Activated T-helper 2 cell treated with anti-CD3 and anti-CD28 coated beads, Interferon-gamma antibody, Interleukin-2, Interleukin-4, amounts not matched to agents 10 μg/mL and 5 μg/mL and 100 μg/mL, durations not matched to agents 14 hours and 24 hours and 36 hours (primary cell): ENCODE results near the gene OR2Y1. TPM values are rescaled to one million over a fixed set of nuclear protein-coding genes. Genes with fewer than 3 reads are reported as not detected.
A peak's percentile ranks its signal among the peaks of the same experiment; 100 is the strongest.
"Not testable (repeated sequence)": the region's sequence is repeated elsewhere in the genome, so short reads cannot be mapped to it uniquely, and the experiment has no call there.

ENCODE experiments used
- DNase-seq: peaks from one replicate; pipeline ENCODE4 v3.0.0; 2021; ENCODE audit warnings: low spot score
- H3K27ac Mint-ChIP-seq: one replicate; pipeline ENCODE4 v1.8.0; 2021; ENCODE audit warnings: mixed read lengths
- H3K27me3 Mint-ChIP-seq: one replicate; pipeline ENCODE4 v1.8.0; 2021; ENCODE audit warnings: low read depth, mixed read lengths
- H3K36me3 Mint-ChIP-seq: one replicate; pipeline ENCODE4 v1.8.0; 2021; ENCODE audit warnings: low read depth, mixed read lengths
- H3K4me1 Mint-ChIP-seq: one replicate; pipeline ENCODE4 v1.8.0; 2021; ENCODE audit warnings: low read depth, mixed read lengths
- H3K4me3 Mint-ChIP-seq: one replicate; pipeline ENCODE4 v1.8.0; 2021; ENCODE audit warnings: low read depth, mild to moderate bottlenecking, moderate library complexity, mixed read lengths
- H3K9me3 Mint-ChIP-seq: one replicate; pipeline ENCODE4 v1.8.0; 2021; ENCODE audit warnings: mixed read lengths
- intact Hi-C: fragments of 100-400 bp; cut with micrococcal nuclease; formaldehyde crosslinking; loops from one replicate; pipeline ENCODE4 v1.15.1; 2023
- total RNA-seq: library from RNA; stranded (reverse); gene quantifications from 2 replicates; pipeline ENCODE4 v1.2.3, GENCODE V29; 2022

Gene OR2Y1
- total RNA-seq, 1 donor from 2014 or later = not detected

DNA sequence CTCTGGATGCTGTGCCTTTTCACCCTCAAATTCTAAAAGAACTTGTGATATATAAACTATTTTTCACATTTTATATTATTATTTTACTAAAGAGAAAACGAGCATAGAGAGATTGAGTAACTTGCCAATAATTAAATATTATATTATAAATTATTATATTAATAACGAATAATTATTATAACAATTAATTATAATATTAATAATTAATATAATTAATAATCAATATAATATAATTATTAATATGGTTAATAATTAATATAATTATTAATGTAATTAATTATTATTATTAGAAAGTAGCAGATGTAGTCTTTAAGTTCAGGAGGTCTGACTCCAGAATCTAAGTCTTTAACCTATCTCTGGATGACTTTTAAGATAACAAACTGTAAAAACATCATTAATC is 20.1 kb downstream of the OR2Y1 start:
- no peaks in the 10 kb centered on the region for H3K9me3 Mint-ChIP-seq
- H3K27ac Mint-ChIP-seq = no peak overlapping the region
- no peak overlapping the region for H3K4me3 Mint-ChIP-seq
- H3K27me3 Mint-ChIP-seq = peaks cover 16% of the 10 kb centered on the region
- DNase-seq = no peak
- intact Hi-C loops = loop anchor here (2.0 to 5.0 kb wide), 2 partner anchors 31 to 47 kb away; no protein-coding TSS in a partner anchor
- H3K36me3 Mint-ChIP-seq = no peaks in the 10 kb centered on the region
- H3K4me1 Mint-ChIP-seq = peaks cover 15% of the 10 kb centered on the region

DNA sequence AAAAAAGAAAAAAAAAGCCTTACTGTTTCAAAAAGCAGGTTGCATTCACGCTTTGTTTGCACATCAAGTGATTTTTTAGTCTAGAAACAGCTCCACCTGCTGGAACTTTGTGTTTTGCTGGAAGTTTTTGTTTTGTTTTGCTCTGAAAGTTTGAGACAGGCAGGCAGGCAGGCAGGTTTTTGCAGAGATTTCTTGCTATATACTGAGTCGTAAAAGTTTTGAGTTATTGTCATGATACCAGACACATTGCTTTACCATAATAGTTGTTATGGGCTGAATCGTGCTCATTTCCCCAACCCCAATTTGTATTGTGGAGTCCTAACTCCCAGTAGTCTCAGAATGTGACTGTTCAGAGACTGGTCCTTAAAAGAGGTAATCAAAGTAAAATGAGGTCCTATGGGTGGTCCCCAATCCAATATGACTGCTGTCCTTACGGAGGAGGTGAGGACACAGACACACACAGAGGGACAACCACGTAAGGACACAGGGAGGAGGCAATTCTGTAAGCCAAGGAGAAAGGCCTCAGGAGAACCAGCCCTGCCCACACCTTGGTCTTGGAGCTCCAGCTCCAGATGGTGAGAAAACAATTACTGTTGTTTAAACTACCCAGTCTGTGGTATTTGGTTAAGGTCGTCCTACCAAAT is 20.9 kb downstream of the OR2Y1 start:
- Mint-ChIP-seq H3K4me3 (no peak overlapping the region), H3K36me3 (no peaks in the 10 kb centered on the region), H3K9me3 (no peaks in the 10 kb centered on the region), H3K4me1 (peaks cover 13% of the 10 kb centered on the region), H3K27ac (no peak overlapping the region), H3K27me3 (peaks cover 20% of the 10 kb centered on the region)
- intact Hi-C loops = loop anchor here (2.0 to 5.0 kb wide), 2 partner anchors 30 to 47 kb away; no protein-coding TSS in a partner anchor
- DNase-seq = no peak

DNA sequence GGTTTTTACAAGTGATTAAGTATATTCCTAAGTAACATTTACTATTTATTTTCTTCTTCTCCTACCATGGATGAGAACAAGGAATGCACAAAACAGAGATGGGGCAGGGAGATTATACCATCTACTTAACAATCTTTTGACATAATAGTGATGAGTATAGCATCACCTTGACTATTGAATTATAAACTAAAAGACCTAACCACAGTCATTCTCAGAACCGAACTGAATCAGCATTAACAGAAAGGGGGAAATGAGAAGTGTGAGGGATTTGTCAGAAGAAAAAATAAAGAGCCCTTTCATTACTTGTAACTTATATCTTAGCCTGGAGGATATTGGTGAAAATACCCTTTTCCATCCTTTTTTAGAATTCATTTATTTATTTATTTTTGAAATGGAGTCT is 21.9 kb downstream of the OR2Y1 start:
- Mint-ChIP-seq H3K4me3 (no peak overlapping the region), H3K27me3 (peaks cover 25% of the 10 kb centered on the region), H3K36me3 (no peaks in the 10 kb centered on the region), H3K4me1 (peaks cover 10% of the 10 kb centered on the region), H3K27ac (no peak overlapping the region), H3K9me3 (no peaks in the 10 kb centered on the region)
- no peak for DNase-seq
- intact Hi-C loops = loop anchor here (2.0 to 5.0 kb wide), 2 partner anchors 29 to 46 kb away; no protein-coding TSS in a partner anchor

DNA sequence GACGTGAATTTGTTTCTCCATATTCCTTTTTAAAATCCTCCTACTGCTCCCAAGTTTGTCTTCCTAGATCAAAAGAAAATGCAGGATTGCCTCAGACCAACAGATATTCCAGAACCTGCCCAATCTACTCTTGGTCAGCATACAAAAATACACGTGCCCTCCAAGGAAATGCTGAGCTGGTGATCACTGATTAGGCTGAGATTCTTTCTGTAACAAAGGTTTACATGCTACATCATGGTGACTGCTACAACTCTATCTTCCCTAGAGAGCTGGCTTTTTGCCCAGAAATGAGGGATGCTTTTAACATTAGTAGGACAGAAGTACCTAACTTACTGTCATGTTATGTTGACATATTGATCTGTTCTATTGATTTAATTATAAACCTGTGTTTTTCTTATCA is 35.5 kb downstream of the OR2Y1 start:
- H3K27ac Mint-ChIP-seq = no peak overlapping the region
- no peaks in the 10 kb centered on the region for H3K9me3 Mint-ChIP-seq
- no peaks in the 10 kb centered on the region for H3K4me1 Mint-ChIP-seq
- H3K27me3 Mint-ChIP-seq = peaks cover 18% of the 10 kb centered on the region
- no peak overlapping the region for H3K4me3 Mint-ChIP-seq
- no peak for DNase-seq
- intact Hi-C loops = no loop called here
- H3K36me3 Mint-ChIP-seq = no peaks in the 10 kb centered on the region

DNA sequence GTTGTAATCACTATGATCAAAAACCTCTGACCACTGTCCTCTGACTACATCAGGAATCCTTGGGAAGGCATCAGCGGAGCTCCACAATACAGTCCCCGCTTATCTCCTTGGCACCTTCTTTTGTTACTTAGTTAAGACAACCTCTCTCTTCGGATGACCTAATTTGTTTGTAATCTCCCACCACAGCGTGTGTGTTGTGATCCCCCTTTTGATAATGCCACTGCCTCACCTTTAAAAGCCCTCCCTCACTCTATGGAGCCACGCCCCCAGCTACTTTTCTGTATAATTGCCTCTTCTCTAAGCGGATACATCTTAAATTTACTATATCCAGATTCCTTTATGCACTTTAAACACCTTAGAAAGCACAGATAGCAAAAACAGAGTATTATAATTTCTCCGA is 35.9 kb downstream of the OR2Y1 start:
- H3K27ac Mint-ChIP-seq = no peak overlapping the region

DNA sequence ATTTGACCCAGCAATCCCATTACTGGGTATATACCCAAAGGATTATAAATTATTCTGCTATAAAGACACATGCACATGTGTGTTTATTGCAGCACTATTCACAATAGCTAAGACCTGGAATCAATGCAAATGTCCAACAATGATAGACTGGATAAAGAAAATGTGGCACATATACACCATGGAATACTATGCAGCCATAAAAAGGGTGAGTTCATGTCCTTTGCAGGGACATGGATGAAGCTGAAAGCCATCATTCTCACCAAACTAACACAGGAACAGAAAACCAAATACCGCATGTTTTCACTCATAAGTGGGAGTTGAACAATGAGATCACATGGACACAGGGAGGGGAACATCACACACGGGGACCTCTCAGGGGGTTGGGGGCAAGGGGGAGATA is 36.5 kb downstream of the OR2Y1 start:
- H3K9me3 Mint-ChIP-seq, H3K4me3 Mint-ChIP-seq, DNase-seq, H3K27ac Mint-ChIP-seq, H3K36me3 Mint-ChIP-seq, H3K4me1 Mint-ChIP-seq, intact Hi-C loops: not testable (repeated sequence)
- peaks cover 18% of the 10 kb centered on the region for H3K27me3 Mint-ChIP-seq

More for the DNA sequence above, 35.9 kb downstream of the OR2Y1 start:
- Mint-ChIP-seq H3K36me3 (no peaks in the 10 kb centered on the region), H3K4me1 (no peaks in the 10 kb centered on the region), H3K9me3 (no peaks in the 10 kb centered on the region), H3K27me3 (peaks cover 18% of the 10 kb centered on the region), H3K4me3 (no peak overlapping the region)
- intact Hi-C loops = no loop called here
- no peak for DNase-seq

DNA sequence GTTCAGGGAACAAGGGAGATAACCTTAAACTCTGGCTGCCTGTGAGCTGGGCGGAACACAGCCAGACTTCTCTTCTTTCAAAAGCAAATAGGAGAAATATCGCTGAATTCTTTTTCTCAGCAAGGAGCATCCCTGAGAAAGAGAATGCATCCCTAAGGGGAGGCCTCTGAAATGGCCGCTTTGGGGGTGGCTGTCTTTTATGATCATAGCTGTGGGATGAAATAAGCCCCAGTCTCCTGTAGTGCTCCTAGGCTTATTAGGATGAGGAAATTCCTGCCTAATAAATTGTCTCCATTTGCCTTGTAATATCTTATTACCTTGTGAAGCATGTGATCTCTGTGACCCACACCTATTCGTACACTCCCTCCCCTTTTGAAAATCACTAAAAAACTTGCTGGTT is 39.4 kb downstream of the OR2Y1 start:
- H3K9me3 Mint-ChIP-seq, H3K36me3 Mint-ChIP-seq, H3K4me3 Mint-ChIP-seq, DNase-seq, H3K4me1 Mint-ChIP-seq, intact Hi-C loops, H3K27ac Mint-ChIP-seq: not testable (repeated sequence)
- peaks cover 13% of the 10 kb centered on the region for H3K27me3 Mint-ChIP-seq

DNA sequence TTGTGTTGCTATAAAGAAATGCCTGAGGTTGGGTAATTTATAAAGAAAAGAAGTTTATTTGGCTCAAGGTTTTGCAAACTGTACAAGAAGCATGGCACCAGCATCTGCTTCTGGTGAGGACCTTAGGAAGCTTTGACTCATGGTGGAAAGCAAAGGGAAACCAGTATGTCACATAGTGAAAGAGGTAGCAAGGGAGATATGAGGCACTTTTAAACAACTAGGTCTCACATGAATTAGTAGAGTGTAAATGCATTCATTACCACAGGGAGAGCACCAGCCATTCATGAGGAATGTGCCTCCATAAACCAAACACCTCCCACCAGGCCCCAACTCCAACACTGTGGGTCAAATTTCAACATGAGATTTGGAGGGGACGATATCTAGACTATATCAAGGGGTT is 40.8 kb downstream of the OR2Y1 start:
- Mint-ChIP-seq H3K4me1 (no peaks in the 10 kb centered on the region), H3K9me3 (no peaks in the 10 kb centered on the region), H3K27me3 (peaks cover 9% of the 10 kb centered on the region), H3K36me3 (no peaks in the 10 kb centered on the region), H3K4me3 (no peak overlapping the region), H3K27ac (no peak overlapping the region)
- intact Hi-C loops = no loop called here
- no peak for DNase-seq

DNA sequence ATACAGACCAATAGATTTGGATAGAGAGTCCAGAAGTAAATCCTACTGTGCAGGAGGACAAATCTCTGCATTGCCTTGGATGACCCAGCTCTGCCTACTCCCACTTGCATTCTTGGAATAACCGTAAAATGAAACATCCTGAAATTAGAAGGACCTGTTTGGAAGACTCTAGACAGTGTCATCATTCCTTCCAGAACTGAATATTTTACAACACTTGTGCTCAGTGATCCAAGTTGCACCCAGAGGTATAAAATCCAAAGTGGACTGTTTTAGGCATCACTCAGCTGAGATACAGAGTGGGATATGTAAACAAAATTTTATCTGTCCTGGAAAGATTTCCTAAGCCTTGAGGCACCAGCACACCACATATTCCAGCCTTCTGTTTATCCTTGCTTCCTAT is 43.7 kb downstream of the OR2Y1 start:
- DNase-seq = no peak
- intact Hi-C loops = no loop called here
- no peaks in the 10 kb centered on the region for H3K36me3 Mint-ChIP-seq
- no peak overlapping the region for H3K4me3 Mint-ChIP-seq
- H3K4me1 Mint-ChIP-seq = no peaks in the 10 kb centered on the region
- no peak overlapping the region for H3K27ac Mint-ChIP-seq
- H3K9me3 Mint-ChIP-seq = no peaks in the 10 kb centered on the region
- peaks cover 8% of the 10 kb centered on the region for H3K27me3 Mint-ChIP-seq

DNA sequence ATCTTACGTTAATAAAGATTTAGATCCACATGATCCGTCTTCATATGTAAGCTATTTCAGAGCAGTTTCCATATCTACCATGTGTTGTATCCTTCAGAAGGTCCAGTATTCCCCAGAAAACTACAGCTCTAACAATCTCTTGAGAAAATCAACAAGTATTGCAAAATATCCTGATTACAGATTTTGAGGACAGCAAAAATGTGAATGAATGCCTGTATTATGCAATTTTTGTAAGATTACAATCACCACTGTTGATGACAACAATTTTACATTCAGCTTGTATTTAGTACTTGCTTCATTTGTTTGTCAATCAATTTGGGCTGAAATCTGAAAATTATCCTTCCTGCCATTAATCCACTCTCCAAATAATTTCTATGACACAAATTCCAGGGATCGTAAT is 47.4 kb downstream of the OR2Y1 start:
- Mint-ChIP-seq H3K27ac (no peak overlapping the region), H3K27me3 (peaks cover 5% of the 10 kb centered on the region), H3K9me3 (no peaks in the 10 kb centered on the region), H3K4me3 (no peak overlapping the region), H3K4me1 (peaks cover 22% of the 10 kb centered on the region), H3K36me3 (no peaks in the 10 kb centered on the region)
- no peak for DNase-seq
- intact Hi-C loops = no loop called here

DNA sequence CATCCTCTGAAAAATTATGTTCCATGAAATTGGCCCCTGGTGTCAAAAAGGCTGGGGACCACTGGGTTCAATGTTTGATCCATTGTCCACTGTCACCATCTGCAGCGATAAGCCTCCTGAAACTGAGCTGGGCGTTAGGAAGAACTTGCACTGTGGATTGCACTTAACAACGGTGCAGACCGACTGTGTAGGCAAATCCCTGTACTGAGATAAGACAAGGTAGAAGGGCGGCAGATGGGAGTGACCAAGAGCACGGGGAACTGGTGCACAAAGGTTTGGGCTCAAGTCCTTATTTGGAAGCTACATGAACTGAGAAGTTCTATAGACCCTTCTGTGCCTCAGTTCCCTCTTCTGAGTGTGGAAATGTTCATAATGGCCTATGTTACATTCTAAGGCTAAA is 48.8 kb downstream of the OR2Y1 start:
- no peak overlapping the region for H3K4me3 Mint-ChIP-seq
- intact Hi-C loops = no loop called here
- no peaks in the 10 kb centered on the region for H3K36me3 Mint-ChIP-seq
- H3K27ac Mint-ChIP-seq = no peak overlapping the region
- peaks cover 22% of the 10 kb centered on the region for H3K4me1 Mint-ChIP-seq
- no peaks in the 10 kb centered on the region for H3K9me3 Mint-ChIP-seq
- peaks cover 7% of the 10 kb centered on the region for H3K27me3 Mint-ChIP-seq
- no peak for DNase-seq

DNA sequence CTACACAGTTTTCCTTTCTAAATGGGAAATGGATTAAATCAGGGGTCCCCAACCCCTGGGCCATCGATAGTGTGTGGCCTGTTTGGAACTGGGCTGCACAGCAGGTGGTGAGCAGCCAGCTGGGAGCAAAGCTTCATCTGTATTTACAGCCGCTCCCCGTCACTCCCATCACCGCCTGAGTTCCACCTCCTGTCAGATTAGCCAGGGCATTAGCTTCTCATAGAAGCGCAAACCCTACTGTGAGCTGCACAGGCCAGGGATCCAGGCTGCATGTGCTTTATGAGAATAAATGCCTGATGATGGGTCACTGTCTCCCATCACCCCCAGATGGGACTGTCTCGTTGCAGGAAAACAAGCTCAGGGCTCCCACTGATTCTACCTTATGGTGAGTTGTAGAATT is 49.3 kb downstream of the OR2Y1 start:
- Mint-ChIP-seq H3K27ac (no peak overlapping the region), H3K4me3 (no peak overlapping the region), H3K36me3 (no peaks in the 10 kb centered on the region), H3K27me3 (peaks cover 11% of the 10 kb centered on the region), H3K4me1 (peaks cover 22% of the 10 kb centered on the region), H3K9me3 (no peaks in the 10 kb centered on the region)
- DNase-seq = no peak
- intact Hi-C loops = no loop called here

DNA sequence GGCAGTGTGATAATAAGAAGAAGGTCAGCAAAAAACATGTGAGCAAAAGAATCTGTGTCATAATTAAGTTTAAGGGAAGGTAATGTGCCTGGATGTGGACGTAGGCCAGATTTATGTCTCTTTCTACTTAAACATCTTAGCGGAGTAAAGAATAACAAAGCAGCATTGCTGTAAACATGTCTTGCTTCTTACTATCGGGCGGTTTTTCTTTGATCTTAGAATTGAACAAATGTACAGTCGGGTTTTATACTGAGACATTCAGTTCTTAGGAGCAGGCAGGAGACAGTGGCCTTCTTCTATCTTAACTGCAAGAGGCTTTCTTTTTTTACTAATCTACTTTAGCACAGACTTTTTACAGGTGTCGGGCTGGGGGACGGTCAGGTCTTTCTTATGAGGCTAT is 50.1 kb downstream of the OR2Y1 start:
- no peaks in the 10 kb centered on the region for H3K36me3 Mint-ChIP-seq
- intact Hi-C loops = loop anchor here (2.0 kb wide), 2 partner anchors 29 to 127 kb away; no protein-coding TSS in a partner anchor
- peaks cover 13% of the 10 kb centered on the region for H3K27me3 Mint-ChIP-seq
- peaks cover 24% of the 10 kb centered on the region for H3K4me1 Mint-ChIP-seq
- no peak for DNase-seq
- H3K9me3 Mint-ChIP-seq = no peaks in the 10 kb centered on the region
- peak overlapping the region; percentile 0 for H3K27ac Mint-ChIP-seq
- peak overlapping the region; percentile 20 for H3K4me3 Mint-ChIP-seq
